Suprapubic skin (tissue), 4 donors: ENCODE measurements around the gene FBXL19. TPM values are rescaled to one million over a fixed set of nuclear protein-coding genes. Genes with fewer than 3 reads are reported as not detected.

Source experiments
- DNase-seq, 2 donors: peaks; one replicate each; pipeline ENCODE4 v3.0.0-alpha.2; 2019; ENCODE audit warnings: low spot score in 2 of 2
- H3K27ac ChIP-seq: fragments of 200-600 bp; sonication (generic); one replicate; pipeline ENCODE4 v1.5.1; 2019
- H3K27me3 ChIP-seq: fragments of 200-600 bp; sonication (generic); one replicate; pipeline ENCODE4 v1.5.1; 2019
- H3K36me3 ChIP-seq: fragments of 200-600 bp; sonication (generic); one replicate; pipeline ENCODE4 v1.5.1; 2019
- H3K4me1 ChIP-seq: fragments of 200-600 bp; sonication (generic); one replicate; pipeline ENCODE4 v1.5.1; 2019
- H3K4me3 ChIP-seq: fragments of 200-600 bp; sonication (generic); one replicate; pipeline ENCODE4 v1.5.1; 2019; ENCODE audit warnings: mild to moderate bottlenecking
- H3K9me3 ChIP-seq: fragments of 200-600 bp; sonication (generic); one replicate; pipeline ENCODE4 v1.5.1; 2019
- EP300 ChIP-seq: sonication (generic); formaldehyde crosslinking; IDR thresholded peaks from one replicate; pipeline ENCODE4 v1.6.1; 2017; ENCODE audit warnings: antibody characterized with exemption
- POLR2A ChIP-seq, 2 donors: fragments of 450-650 bp; IDR thresholded peaks; one replicate each; pipeline ENCODE4 v1.6.1; 2017; ENCODE audit warnings: antibody characterized with exemption in 2 of 2, mild to moderate bottlenecking in 2 of 2, moderate library complexity in 2 of 2
- POLR2AphosphoS5 ChIP-seq, 3 donors: sonication (generic); formaldehyde crosslinking; IDR thresholded peaks; one replicate each; pipeline ENCODE4 v1.6.1; 2017; ENCODE audit warnings: antibody characterized with exemption in 3 of 3
- WGBS: methylation state at CpG from one replicate; pipeline ENCODE4 v1.1.5; 2018; 5-methylcytosine and 5-hydroxymethylcytosine counted together
- total RNA-seq, 4 donors: library from RNA; depleted of rRNA; stranded (reverse); fragments of >200 nt; gene quantifications; one replicate each; pipeline ENCODE4 v1.1.0, GENCODE V29; 2016
- TF ChIP-seq, protein P1 (sequence below), 2 donors: fragments of 200-600 bp in 1 of 2; fragments of 450-650 bp in 1 of 2; sonication (generic) in 1 of 2; IDR thresholded peaks; one replicate each; pipeline ENCODE4 v1.5.1; 2016 to 2019; ENCODE audit warnings: antibody characterized with exemption in 2 of 2, mild to moderate bottlenecking in 1 of 2, moderate library complexity in 1 of 2

Gene FBXL19
- total RNA-seq, 4 donors from 2014 or later = 21.7 to 28.7 (median 24.5) TPM

DNA sequence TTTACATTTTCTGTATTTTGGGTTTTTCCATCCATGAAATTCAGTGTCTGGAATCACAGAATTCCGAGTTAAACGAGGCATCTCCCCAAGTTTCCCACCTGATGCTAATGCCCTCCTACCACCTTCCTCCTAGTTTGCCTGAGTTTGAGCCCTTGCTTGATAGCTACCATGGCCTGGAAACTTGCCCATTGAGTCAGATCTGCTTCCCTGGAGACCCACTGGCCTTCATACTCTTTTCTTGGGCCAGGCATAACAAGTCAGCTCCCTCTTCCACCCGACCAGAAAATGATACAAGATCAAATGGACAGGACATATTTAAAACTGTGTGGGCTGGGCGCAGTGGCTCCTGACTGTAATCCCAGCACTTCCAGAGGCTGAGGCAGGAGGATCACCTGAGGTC is 44.4 kb downstream of the FBXL19 start:
- WGBS = 85% methylated on average over 4 of the region's 4 CpGs
- H3K36me3 ChIP-seq = peaks cover 100% of the 10 kb centered on the region
- H3K4me3 ChIP-seq = no peak overlapping the region
- no peaks in the 10 kb centered on the region for H3K9me3 ChIP-seq
- TF ChIP-seq POLR2A (IDR thresholded peaks at IDR 0.05) (no peak), POLR2AphosphoS5 (IDR thresholded peaks at IDR 0.05) (no peak), EP300 (no peak)
- TF ChIP-seq, protein P1, sequence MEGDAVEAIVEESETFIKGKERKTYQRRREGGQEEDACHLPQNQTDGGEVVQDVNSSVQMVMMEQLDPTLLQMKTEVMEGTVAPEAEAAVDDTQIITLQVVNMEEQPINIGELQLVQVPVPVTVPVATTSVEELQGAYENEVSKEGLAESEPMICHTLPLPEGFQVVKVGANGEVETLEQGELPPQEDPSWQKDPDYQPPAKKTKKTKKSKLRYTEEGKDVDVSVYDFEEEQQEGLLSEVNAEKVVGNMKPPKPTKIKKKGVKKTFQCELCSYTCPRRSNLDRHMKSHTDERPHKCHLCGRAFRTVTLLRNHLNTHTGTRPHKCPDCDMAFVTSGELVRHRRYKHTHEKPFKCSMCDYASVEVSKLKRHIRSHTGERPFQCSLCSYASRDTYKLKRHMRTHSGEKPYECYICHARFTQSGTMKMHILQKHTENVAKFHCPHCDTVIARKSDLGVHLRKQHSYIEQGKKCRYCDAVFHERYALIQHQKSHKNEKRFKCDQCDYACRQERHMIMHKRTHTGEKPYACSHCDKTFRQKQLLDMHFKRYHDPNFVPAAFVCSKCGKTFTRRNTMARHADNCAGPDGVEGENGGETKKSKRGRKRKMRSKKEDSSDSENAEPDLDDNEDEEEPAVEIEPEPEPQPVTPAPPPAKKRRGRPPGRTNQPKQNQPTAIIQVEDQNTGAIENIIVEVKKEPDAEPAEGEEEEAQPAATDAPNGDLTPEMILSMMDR (IDR thresholded peaks at IDR 0.05) = no peak
- H3K4me1 ChIP-seq = no peaks in the 10 kb centered on the region
- no peak for DNase-seq
- H3K27ac ChIP-seq = no peak overlapping the region
- H3K27me3 ChIP-seq = no peaks in the 10 kb centered on the region

DNA sequence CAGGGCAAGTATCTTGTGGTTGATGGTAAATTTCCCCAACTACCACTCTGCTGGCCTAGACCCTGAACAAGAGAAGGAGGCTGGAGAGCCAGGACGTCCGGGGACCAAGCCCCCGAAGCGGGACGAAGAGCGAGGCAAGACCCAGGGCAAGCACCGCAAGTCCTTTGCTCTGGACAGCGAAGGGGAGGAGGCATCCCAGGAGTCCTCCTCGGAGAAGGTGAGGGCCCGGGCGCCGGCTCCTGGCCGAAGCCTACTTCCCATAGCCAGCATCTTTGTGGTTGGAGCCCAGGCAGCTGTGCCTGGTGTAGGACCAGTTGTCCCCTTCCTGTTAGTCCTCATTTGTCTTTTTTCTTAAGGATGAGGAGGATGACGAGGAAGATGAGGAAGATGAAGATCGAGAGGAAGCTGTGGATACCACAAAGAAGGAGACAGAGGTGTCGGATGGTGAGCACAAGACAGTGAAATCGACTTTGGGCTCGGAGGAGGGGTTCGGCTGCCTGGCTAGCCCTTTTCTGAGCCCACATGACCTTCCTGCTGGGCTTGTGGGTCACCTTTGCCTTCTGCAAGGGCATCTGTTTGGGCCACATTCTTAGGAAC is 46.0 kb downstream of the FBXL19 start:
- Histone ChIP-seq H3K4me1 (no peaks in the 10 kb centered on the region), H3K27ac (no peak overlapping the region), H3K27me3 (no peaks in the 10 kb centered on the region), H3K4me3 (no peak overlapping the region), H3K9me3 (no peaks in the 10 kb centered on the region), H3K36me3 (peaks cover 100% of the 10 kb centered on the region)
- DNase-seq = no peak
- WGBS = 93% methylated on average over 19 of the region's 19 CpGs
- no peak for TF ChIP-seq POLR2AphosphoS5 (IDR thresholded peaks at IDR 0.05)
- TF ChIP-seq EP300 = no peak
- TF ChIP-seq, protein P1 (IDR thresholded peaks at IDR 0.05) = no peak
- no peak for TF ChIP-seq POLR2A (IDR thresholded peaks at IDR 0.05)

DNA sequence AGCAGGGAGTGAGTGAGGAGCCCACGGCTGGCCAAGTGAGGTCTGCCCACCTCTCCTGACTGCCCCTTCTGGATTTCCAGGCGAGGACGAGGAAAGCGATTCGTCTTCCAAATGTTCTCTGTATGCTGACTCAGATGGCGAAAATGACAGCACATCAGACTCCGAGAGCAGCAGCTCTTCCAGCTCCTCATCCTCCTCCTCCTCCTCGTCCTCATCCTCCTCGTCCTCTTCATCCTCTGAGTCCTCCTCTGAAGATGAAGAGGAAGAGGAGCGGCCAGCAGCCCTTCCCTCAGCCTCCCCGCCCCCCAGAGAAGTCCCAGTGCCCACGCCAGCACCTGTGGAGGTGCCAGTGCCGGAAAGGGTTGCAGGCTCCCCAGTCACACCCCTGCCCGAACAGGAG is 47.9 kb downstream of the FBXL19 start:
- H3K9me3 ChIP-seq = no peaks in the 10 kb centered on the region
- no peak for DNase-seq
- 94% methylated on average over 14 of the region's 14 CpGs for WGBS
- peaks cover 100% of the 10 kb centered on the region for H3K36me3 ChIP-seq
- H3K4me3 ChIP-seq = no peak overlapping the region
- TF ChIP-seq POLR2A (IDR thresholded peaks at IDR 0.05) = no peak
- TF ChIP-seq, protein P1 (IDR thresholded peaks at IDR 0.05) = no peak
- no peak for TF ChIP-seq POLR2AphosphoS5 (IDR thresholded peaks at IDR 0.05)
- no peaks in the 10 kb centered on the region for H3K4me1 ChIP-seq
- H3K27ac ChIP-seq = no peak overlapping the region
- no peaks in the 10 kb centered on the region for H3K27me3 ChIP-seq

DNA sequence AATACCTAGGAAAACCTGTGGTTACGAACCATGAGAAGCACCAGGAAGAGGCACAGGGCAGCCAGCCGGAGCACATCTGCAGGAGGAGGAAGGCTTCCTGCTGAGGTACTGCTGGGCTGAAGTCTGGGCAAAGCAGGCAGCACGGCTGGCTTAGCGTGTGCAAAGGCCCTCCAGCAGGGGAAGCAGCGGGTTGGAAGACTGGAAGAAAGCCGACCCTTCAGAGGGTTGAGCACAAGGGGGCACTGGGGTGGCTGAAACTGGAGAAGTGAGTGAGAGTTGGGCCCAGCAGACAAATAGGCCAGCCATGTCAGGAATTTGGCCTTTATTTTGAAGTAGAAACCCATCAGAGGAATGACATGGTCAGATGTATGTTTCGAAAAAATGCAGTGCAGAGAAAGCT is 49.5 kb downstream of the FBXL19 start:
- WGBS = 82% methylated on average over 7 of the region's 7 CpGs
- no peaks in the 10 kb centered on the region for H3K9me3 ChIP-seq
- H3K4me1 ChIP-seq = no peaks in the 10 kb centered on the region
- H3K4me3 ChIP-seq = no peak overlapping the region
- no peak for TF ChIP-seq POLR2AphosphoS5 (IDR thresholded peaks at IDR 0.05)
- TF ChIP-seq POLR2A (IDR thresholded peaks at IDR 0.05) = no peak
- no peak for TF ChIP-seq EP300
- TF ChIP-seq, protein P1 (IDR thresholded peaks at IDR 0.05) = no peak
- no peak for DNase-seq
- no peaks in the 10 kb centered on the region for H3K27me3 ChIP-seq
- peaks cover 100% of the 10 kb centered on the region for H3K36me3 ChIP-seq
- H3K27ac ChIP-seq = no peak overlapping the region

DNA sequence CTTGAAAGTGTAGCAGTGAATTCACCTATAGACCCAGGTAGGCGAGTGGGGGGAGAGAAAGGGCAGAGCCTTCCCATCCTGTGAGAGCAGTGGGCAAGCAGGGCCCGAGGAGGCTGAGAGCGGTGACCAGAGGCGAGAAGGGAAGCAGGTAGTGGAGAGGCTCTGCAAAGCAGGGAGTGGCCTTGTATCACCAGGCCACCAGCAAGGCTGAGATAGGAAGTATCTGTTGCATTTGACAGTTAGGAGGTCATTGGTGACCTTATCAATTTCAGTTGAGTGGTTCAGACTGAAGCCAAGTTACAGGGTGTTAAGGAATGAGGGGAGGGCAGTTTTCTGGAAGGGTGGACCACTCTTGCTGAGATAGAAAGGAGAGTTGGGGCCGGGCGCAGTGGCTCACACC is 51.0 kb downstream of the FBXL19 start:
- DNase-seq = no peak
- TF ChIP-seq POLR2AphosphoS5 (IDR thresholded peaks at IDR 0.05) = no peak
- TF ChIP-seq POLR2A (IDR thresholded peaks at IDR 0.05) = no peak
- no peak for TF ChIP-seq EP300
- TF ChIP-seq, protein P1 (IDR thresholded peaks at IDR 0.05) = no peak
- peaks cover 98% of the 10 kb centered on the region for H3K36me3 ChIP-seq
- H3K4me1 ChIP-seq = no peaks in the 10 kb centered on the region
- no peak overlapping the region for H3K4me3 ChIP-seq
- H3K27ac ChIP-seq = no peak overlapping the region
- 94% methylated on average over 6 of the region's 6 CpGs for WGBS
- H3K27me3 ChIP-seq = no peaks in the 10 kb centered on the region
- no peaks in the 10 kb centered on the region for H3K9me3 ChIP-seq
